PFSK-1 (cell line): ENCODE measurements around the gene DDTL.

Experiments
- FOXP2 ChIP-seq: optimal IDR thresholded peaks from 2 replicates; pipeline ENCODE3; 2011; ENCODE audit warnings: borderline replicate concordance, control low read depth, inconsistent platforms; ENCODE audit not compliant: insufficient read depth; ENCODE audit errors: extremely low read length, extremely low read depth
- POLR2AphosphoS5 ChIP-seq: IDR thresholded peaks from 2 replicates; pipeline ENCODE4 v1.6.1; 2012; ENCODE audit warnings: low read depth, mild to moderate bottlenecking, control low read depth, low read length, moderate library complexity
- SIN3A ChIP-seq: IDR thresholded peaks from 2 replicates; pipeline ENCODE4 v1.6.1; 2012; ENCODE audit warnings: mild to moderate bottlenecking, low read length, moderate library complexity, borderline replicate concordance; ENCODE audit not compliant: insufficient read depth
- TAF1 ChIP-seq: IDR thresholded peaks from 2 replicates; pipeline ENCODE4 v1.6.1; 2012; ENCODE audit warnings: low read length, control low read depth, borderline replicate concordance; ENCODE audit not compliant: insufficient read depth
- TF ChIP-seq, protein P1 (sequence below), 2 experiments: IDR thresholded peaks; 2 replicates each; pipeline versions ENCODE4 v1.6.1 to v1.8.0; 2011 to 2012; ENCODE audit warnings: low read depth in 2 of 2, low read length in 2 of 2, control low read depth in 1 of 2, inconsistent platforms in 1 of 2, mild to moderate bottlenecking in 1 of 2, moderate library complexity in 1 of 2; ENCODE audit not compliant: insufficient read depth in 1 of 2

DNA sequence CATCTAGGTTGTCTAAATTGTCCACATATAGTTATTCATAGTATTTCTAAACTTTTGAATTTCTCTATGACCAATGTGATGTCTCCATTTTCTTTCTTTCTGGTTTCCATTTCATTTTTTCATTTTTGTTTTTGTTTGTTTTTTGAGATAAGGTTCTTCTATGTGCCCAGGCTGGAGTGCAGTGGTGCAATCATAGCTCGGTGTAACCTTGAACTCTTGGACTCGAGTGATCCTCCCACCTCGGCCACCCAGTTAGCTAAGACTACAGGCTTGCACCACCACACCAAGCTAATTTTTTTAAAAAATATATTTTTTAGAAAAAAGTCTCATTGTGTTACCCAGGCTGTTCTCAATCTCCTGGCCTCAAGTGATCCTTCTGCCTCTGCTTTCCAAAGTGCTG lies 30.4 kb downstream of the DDTL start:
- no peak for TF ChIP-seq POLR2AphosphoS5
- TF ChIP-seq SIN3A, result no peak
- TF ChIP-seq, protein P1, sequence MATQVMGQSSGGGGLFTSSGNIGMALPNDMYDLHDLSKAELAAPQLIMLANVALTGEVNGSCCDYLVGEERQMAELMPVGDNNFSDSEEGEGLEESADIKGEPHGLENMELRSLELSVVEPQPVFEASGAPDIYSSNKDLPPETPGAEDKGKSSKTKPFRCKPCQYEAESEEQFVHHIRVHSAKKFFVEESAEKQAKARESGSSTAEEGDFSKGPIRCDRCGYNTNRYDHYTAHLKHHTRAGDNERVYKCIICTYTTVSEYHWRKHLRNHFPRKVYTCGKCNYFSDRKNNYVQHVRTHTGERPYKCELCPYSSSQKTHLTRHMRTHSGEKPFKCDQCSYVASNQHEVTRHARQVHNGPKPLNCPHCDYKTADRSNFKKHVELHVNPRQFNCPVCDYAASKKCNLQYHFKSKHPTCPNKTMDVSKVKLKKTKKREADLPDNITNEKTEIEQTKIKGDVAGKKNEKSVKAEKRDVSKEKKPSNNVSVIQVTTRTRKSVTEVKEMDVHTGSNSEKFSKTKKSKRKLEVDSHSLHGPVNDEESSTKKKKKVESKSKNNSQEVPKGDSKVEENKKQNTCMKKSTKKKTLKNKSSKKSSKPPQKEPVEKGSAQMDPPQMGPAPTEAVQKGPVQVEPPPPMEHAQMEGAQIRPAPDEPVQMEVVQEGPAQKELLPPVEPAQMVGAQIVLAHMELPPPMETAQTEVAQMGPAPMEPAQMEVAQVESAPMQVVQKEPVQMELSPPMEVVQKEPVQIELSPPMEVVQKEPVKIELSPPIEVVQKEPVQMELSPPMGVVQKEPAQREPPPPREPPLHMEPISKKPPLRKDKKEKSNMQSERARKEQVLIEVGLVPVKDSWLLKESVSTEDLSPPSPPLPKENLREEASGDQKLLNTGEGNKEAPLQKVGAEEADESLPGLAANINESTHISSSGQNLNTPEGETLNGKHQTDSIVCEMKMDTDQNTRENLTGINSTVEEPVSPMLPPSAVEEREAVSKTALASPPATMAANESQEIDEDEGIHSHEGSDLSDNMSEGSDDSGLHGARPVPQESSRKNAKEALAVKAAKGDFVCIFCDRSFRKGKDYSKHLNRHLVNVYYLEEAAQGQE (IDR thresholded peaks at IDR 0.05; ENCODE audit: insufficient read depth in 1 of 2, low read depth in 2 of 2, low read length in 2 of 2), result no peak
- TF ChIP-seq TAF1, result no peak
- TF ChIP-seq FOXP2, result no peak
